Measurements from ENCODE around the gene TC2N. TPM values are rescaled to one million over a fixed set of nuclear protein-coding genes. Genes with fewer than 3 reads are reported as not detected.

Gene TC2N
- polyA plus RNA-seq, 1 donor from 2014 or later: 8.9 TPM

DNA sequence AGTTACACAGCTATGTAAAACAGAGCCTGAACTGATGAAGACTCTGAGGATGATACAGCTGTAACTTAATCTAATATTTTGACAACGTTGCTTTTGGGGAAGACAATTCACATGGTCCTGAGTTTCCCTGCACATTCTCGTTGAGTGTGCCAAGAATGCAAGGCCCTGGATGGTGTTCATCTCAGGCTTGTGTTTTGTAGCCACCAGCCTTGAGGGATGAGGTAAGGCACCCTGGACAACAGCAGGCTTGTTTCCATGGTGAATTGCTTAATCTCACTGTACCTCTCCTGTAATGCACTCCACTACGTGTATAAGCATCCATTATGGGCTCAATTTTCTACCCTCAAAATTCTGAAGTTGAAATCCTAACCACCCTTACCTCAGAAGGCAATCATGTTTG is 137.6 kb downstream of the TC2N start:
- Mint-ChIP-seq H3K27ac (no peak overlapping the region), H3K9me3 (no peaks in the 10 kb centered on the region), H3K36me3 (no peaks in the 10 kb centered on the region), H3K4me3 (no peak overlapping the region), H3K4me1 (peaks cover 0 to 2% (median 0%) of the 10 kb centered on the region in 3 donors), H3K27me3 (peaks cover 5% of the 10 kb centered on the region)

Other genes with a start within 250 kb of the TC2N start
- 0.06 TPM for gene CATSPERB, start 135.4 kb downstream of the TC2N start, polyA plus RNA-seq
- gene FBLN5, start 80.2 kb upstream of the TC2N start, polyA plus RNA-seq: 4.2 TPM
- gene TRIP11, start 172.5 kb upstream of the TC2N start, polyA plus RNA-seq: 74.3 TPM
- gene ATXN3, start 239.0 kb upstream of the TC2N start, polyA plus RNA-seq: 22.7 TPM